Uterus (tissue), 4 donors: ENCODE measurements around the gene LINS1. TPM values are rescaled to one million over a fixed set of nuclear protein-coding genes. Genes with fewer than 3 reads are reported as not detected.
A peak's percentile ranks its signal among the peaks of the same experiment; 100 is the strongest.

Experiments
- DNase-seq, 2 donors: peaks; one replicate each; pipeline ENCODE4 v3.0.0-alpha.2; 2019 to 2020
- H3K27ac ChIP-seq, 2 donors: fragments of 200-600 bp; sonication (generic); 1 replicate in 1 of 2; 2 replicates in 1 of 2; pipeline ENCODE4 v1.5.1; 2016 to 2018
- H3K27me3 ChIP-seq, 2 donors: fragments of 200-600 bp; sonication (generic); one replicate each; pipeline ENCODE4 v1.5.1; 2018 to 2019; ENCODE audit warnings: control low read depth in 1 of 2
- H3K36me3 ChIP-seq, 2 donors: fragments of 200-600 bp; sonication (generic); one replicate each; pipeline ENCODE4 v1.5.1; 2019; ENCODE audit warnings: control low read depth in 1 of 2
- H3K4me1 ChIP-seq, 2 donors: fragments of 200-600 bp; sonication (generic); one replicate each; pipeline ENCODE4 v1.5.1; 2018 to 2019; ENCODE audit warnings: control low read depth in 1 of 2
- H3K4me3 ChIP-seq, 2 donors: fragments of 200-600 bp; sonication (generic); 1 replicate in 1 of 2; 2 replicates in 1 of 2; pipeline ENCODE4 v1.5.1; 2018 to 2019; ENCODE audit warnings: mild to moderate bottlenecking in 1 of 2
- H3K9me3 ChIP-seq, 2 donors: fragments of 200-600 bp; sonication (generic); one replicate each; pipeline ENCODE4 v1.5.1; 2019; ENCODE audit warnings: control low read depth in 1 of 2
- POLR2A ChIP-seq, 2 donors: fragments of 450-650 bp; IDR thresholded peaks; one replicate each; pipeline ENCODE4 v1.6.1; 2016; ENCODE audit warnings: antibody characterized with exemption in 2 of 2, mild to moderate bottlenecking in 1 of 2, moderate library complexity in 1 of 2
- intact Hi-C: fragments of 100-400 bp; cut with DNase I; formaldehyde crosslinking; loops from one replicate; pipeline ENCODE4 v1.15.1; 2023; ENCODE audit warnings: low total_unique reads
- total RNA-seq, 4 donors: library from RNA; depleted of rRNA in 3 of 4; stranded (reverse); fragments of >200 nt in 3 of 4; gene quantifications; one replicate each; pipeline versions ENCODE4 v1.1.0 to v1.2.4, GENCODE V29; 2014 to 2023
- TF ChIP-seq, protein P1 (sequence below), 4 experiments: fragments of 200-600 bp in 2 of 4; fragments of 450-650 bp in 2 of 4; sonication (generic) in 2 of 4; IDR thresholded peaks; one replicate each; pipeline ENCODE4 v1.5.1; 2016 to 2019; ENCODE audit warnings: antibody characterized with exemption in 4 of 4, mild to moderate bottlenecking in 2 of 4, moderate library complexity in 1 of 4
- donor health status: DM: yes; HTN: yes; CAD: no.

The LINS1 gene
- total RNA-seq, 4 donors from 2014 or later = 17.4 to 108 (median 52.8) TPM

DNA sequence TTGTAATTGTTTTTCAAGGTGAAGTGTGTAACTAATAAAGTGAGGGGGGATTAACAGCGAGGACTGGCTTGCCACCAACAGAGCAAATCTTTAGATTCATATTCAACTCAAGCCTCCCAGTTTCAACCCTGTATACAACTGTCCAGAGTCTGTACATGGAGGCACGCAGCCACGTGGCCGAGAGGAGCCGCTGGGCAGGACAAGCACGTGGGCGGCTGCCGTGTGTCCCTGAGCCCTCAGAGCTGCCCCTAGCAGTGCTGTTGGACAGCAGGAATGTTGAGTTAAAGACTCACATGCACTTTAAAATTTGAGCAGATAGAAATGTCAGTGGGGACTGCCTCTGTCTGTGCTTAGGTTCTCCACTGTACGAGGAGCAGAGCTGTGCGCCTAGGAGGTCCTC, 29.8 kb upstream of the LINS1 start:
- TF ChIP-seq, protein P1, sequence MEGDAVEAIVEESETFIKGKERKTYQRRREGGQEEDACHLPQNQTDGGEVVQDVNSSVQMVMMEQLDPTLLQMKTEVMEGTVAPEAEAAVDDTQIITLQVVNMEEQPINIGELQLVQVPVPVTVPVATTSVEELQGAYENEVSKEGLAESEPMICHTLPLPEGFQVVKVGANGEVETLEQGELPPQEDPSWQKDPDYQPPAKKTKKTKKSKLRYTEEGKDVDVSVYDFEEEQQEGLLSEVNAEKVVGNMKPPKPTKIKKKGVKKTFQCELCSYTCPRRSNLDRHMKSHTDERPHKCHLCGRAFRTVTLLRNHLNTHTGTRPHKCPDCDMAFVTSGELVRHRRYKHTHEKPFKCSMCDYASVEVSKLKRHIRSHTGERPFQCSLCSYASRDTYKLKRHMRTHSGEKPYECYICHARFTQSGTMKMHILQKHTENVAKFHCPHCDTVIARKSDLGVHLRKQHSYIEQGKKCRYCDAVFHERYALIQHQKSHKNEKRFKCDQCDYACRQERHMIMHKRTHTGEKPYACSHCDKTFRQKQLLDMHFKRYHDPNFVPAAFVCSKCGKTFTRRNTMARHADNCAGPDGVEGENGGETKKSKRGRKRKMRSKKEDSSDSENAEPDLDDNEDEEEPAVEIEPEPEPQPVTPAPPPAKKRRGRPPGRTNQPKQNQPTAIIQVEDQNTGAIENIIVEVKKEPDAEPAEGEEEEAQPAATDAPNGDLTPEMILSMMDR (IDR thresholded peaks at IDR 0.05) = no peak
- TF ChIP-seq POLR2A (IDR thresholded peaks at IDR 0.05) = no peak
- intact Hi-C loops = no loop called here
- H3K4me3 ChIP-seq = no peak overlapping the region
- no peaks in the 10 kb centered on the region for H3K9me3 ChIP-seq
- H3K27me3 ChIP-seq = no peaks in the 10 kb centered on the region
- no peaks in the 10 kb centered on the region for H3K36me3 ChIP-seq
- H3K4me1 ChIP-seq = no peaks in the 10 kb centered on the region
- no peak for DNase-seq
- no peak overlapping the region for H3K27ac ChIP-seq

DNA sequence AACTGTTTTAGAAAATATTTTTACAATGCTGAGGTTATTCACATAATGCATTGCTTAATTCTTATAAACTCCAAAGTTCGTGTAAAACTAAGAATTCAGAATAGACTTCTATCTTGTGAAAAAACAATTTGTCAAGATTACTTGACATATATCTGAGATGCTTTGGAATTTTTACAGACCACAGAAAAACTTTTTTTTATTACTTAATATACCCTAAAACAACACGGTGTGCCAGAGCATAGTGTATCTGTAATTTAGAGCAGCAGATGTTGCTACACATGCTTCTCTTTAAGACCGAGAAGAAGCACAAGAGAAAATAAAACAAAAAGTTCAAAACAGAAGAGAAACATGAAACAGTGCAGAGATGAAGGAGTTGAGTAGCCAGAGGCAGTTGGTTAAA, 26.8 kb upstream of the LINS1 start:
- intact Hi-C loops = loop anchor here (5.0 to 10.0 kb wide), 2 partner anchors 239 to 376 kb away; no protein-coding TSS in a partner anchor
- H3K4me1 ChIP-seq = no peaks in the 10 kb centered on the region
- no peaks in the 10 kb centered on the region for H3K9me3 ChIP-seq

DNA sequence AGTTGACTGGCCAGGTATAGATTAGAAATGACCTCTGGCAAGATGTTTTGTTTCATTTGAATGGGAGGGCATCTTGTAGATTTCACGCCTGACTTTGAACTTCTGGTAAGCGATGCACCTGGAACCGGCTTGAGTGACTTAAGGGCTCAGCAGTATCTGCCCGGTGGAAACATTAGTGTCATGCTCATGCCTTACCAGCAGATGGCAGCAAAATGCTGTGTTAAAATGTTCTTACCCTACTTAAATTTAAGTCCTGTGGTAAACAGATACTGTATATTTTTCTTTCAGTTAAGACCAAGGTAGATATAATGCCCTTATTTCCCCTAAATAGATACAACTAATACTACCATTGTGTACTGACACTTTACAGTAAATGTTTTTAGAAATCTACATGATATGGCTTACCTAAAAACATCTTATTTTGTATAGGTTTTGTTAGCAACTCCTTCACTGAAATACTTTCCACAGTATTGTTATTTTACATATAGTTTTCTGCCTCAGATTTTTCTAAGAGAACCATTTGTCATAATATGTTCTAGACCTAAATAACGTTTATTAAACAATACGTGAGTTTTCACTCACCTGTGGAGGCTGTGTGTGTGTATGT, 25.9 kb upstream of the LINS1 start:
- Histone ChIP-seq H3K36me3 (no peaks in the 10 kb centered on the region), H3K4me3 (no peak overlapping the region), H3K9me3 (no peaks in the 10 kb centered on the region), H3K4me1 (no peaks in the 10 kb centered on the region), H3K27ac (peak overlapping the region; percentile 1 to 45), H3K27me3 (no peaks in the 10 kb centered on the region)
- TF ChIP-seq, protein P1 (IDR thresholded peaks at IDR 0.05) = peak; percentile 77 to 90 (median 88)
- no peak for TF ChIP-seq POLR2A (IDR thresholded peaks at IDR 0.05)
- DNase-seq = peak; percentile 67 to 78
- intact Hi-C loops = loop anchor here (5.0 to 10.0 kb wide), 2 partner anchors 239 to 377 kb away; no protein-coding TSS in a partner anchor

More for the DNA sequence above, 26.8 kb upstream of the LINS1 start:
- H3K4me3 ChIP-seq = no peak overlapping the region
- no peak for DNase-seq
- peak overlapping the region; percentile 1 to 45 for H3K27ac ChIP-seq
- no peaks in the 10 kb centered on the region for H3K27me3 ChIP-seq
- TF ChIP-seq POLR2A (IDR thresholded peaks at IDR 0.05) = no peak
- TF ChIP-seq, protein P1 (IDR thresholded peaks at IDR 0.05) = no peak
- H3K36me3 ChIP-seq = no peaks in the 10 kb centered on the region

DNA sequence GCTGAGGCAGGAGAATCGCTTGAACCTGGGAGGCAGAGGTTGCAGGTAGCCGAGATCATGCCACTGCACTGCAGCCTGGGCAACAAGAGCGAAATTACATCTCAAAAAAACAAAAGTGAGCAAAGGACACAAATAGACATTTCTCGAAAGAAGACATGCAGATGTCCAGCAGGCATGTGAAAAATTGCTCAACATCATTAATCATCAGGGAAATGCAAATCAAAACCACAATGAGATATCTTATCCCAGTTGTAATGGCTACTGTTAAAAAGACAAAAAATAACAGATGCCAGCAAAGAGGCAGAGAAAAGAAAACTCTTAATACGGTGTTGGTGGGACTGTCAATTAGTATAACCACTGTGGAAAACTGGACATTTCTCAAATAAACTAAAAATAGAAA, 21.3 kb upstream of the LINS1 start:
- no peak for TF ChIP-seq POLR2A (IDR thresholded peaks at IDR 0.05)
- TF ChIP-seq, protein P1 (IDR thresholded peaks at IDR 0.05) = no peak

DNA sequence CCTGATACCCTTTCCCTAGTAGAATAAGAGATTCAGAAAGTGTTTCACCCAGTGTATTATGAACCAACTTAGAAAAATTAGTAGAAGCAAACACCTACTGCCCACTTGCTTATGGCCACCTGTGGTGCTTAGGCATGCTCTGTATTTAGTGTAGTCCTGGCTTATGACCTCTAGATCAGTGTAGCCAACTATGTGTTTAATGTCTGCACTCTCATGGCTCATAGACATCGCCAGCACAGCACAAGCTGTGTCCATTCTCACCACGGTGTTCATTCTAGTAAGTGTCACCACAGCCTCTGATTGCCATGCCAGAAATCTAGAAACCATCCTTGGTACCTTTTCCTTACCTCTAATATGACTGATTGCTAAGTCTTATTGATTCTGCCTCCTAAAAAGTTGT, 14.7 kb upstream of the LINS1 start:
- Histone ChIP-seq H3K27ac (no peak overlapping the region), H3K27me3 (no peaks in the 10 kb centered on the region), H3K4me3 (no peak overlapping the region), H3K9me3 (no peaks in the 10 kb centered on the region), H3K36me3 (no peaks in the 10 kb centered on the region), H3K4me1 (peaks cover 0 to 5% of the 10 kb centered on the region in 2 donors)
- intact Hi-C loops = no loop called here
- no peak for TF ChIP-seq POLR2A (IDR thresholded peaks at IDR 0.05)
- DNase-seq = no peak

More for the DNA sequence above, 21.3 kb upstream of the LINS1 start:
- no peak for DNase-seq
- Histone ChIP-seq H3K36me3 (no peaks in the 10 kb centered on the region), H3K4me3 (no peak overlapping the region), H3K4me1 (no peaks in the 10 kb centered on the region), H3K27me3 (no peaks in the 10 kb centered on the region), H3K9me3 (no peaks in the 10 kb centered on the region), H3K27ac (no peak overlapping the region)
- intact Hi-C loops = loop anchor here (10.0 kb wide), 1 partner anchor 382 kb away; no protein-coding TSS in a partner anchor
